DND-41 (cell line): ENCODE measurements around the gene MB.

Experiments used
- ATAC-seq: fragments of 200-7000 bp; cut with Tn5 transposase; 3 replicates; pipeline ENCODE4 v1.9.1; 2021; ENCODE audit warnings: low read depth; ENCODE audit not compliant: insufficient read depth
- DNase-seq: peaks from one replicate; pipeline ENCODE4 v3.0.0-alpha.2; 2020
- H2AFZ ChIP-seq: 2 replicates; pipeline ENCODE4 v1.6.0; 2012; ENCODE audit warnings: low read depth, low read length
- H3K27ac ChIP-seq: 2 replicates; pipeline ENCODE4 v1.5.1; 2012; ENCODE audit warnings: low read length, inconsistent platforms
- H3K27me3 ChIP-seq: fragments of 200-600 bp; sonication (generic); 2 replicates; pipeline ENCODE4 v1.6.0; 2012; ENCODE audit warnings: low read length, mild to moderate bottlenecking, inconsistent platforms; ENCODE audit not compliant: insufficient read depth, poor library complexity
- H3K36me3 ChIP-seq: 2 replicates; pipeline ENCODE4 v1.5.1; 2012; ENCODE audit warnings: low read length, inconsistent platforms; ENCODE audit not compliant: insufficient read depth
- H3K4me1 ChIP-seq: 2 replicates; pipeline ENCODE4 v1.5.1; 2012; ENCODE audit warnings: mild to moderate bottlenecking, low read length; ENCODE audit not compliant: insufficient read depth
- H3K4me2 ChIP-seq: 2 replicates; pipeline ENCODE4 v1.6.0; 2012; ENCODE audit warnings: mild to moderate bottlenecking, moderate library complexity, low read length, inconsistent platforms; ENCODE audit not compliant: insufficient read depth
- H3K4me3 ChIP-seq, 2 experiments: fragments of 200-600 bp in 1 of 2; shearing (Covaris generic) in 1 of 2; 2 replicates each; pipeline ENCODE4 v1.5.1; 2012 to 2016; ENCODE audit warnings: inconsistent platforms in 2 of 2, low read length in 2 of 2, mild to moderate bottlenecking in 2 of 2, low read depth in 1 of 2, moderate library complexity in 1 of 2
- H3K79me2 ChIP-seq: 2 replicates; pipeline ENCODE4 v1.6.0; 2012; ENCODE audit warnings: low read length, inconsistent platforms; ENCODE audit not compliant: insufficient read depth
- H3K9ac ChIP-seq: 2 replicates; pipeline ENCODE4 v1.6.0; 2012; ENCODE audit warnings: low read depth, mild to moderate bottlenecking, inconsistent platforms, low read length, moderate library complexity
- H3K9me3 ChIP-seq: 2 replicates; pipeline ENCODE4 v1.5.1; 2012; ENCODE audit warnings: low read length, moderate library complexity, mild to moderate bottlenecking, inconsistent platforms; ENCODE audit not compliant: insufficient read depth, severe bottlenecking
- H4K20me1 ChIP-seq: 2 replicates; pipeline ENCODE4 v1.6.0; 2012; ENCODE audit warnings: low read length; ENCODE audit not compliant: insufficient read depth
- CTCF ChIP-seq: IDR thresholded peaks from 2 replicates; pipeline ENCODE4 v1.5.1; 2012; ENCODE audit warnings: borderline replicate concordance, low read length, moderate library complexity, mild to moderate bottlenecking; ENCODE audit not compliant: poor library complexity, severe bottlenecking; ENCODE audit errors: extremely low read depth
- EZH2 ChIP-seq: IDR thresholded peaks from 3 replicates; pipeline ENCODE4 v1.6.1; 2012; ENCODE audit warnings: borderline replicate concordance, low read depth, mild to moderate bottlenecking, moderate library complexity, low read length, inconsistent platforms; ENCODE audit not compliant: severe bottlenecking

The MB gene

DNA sequence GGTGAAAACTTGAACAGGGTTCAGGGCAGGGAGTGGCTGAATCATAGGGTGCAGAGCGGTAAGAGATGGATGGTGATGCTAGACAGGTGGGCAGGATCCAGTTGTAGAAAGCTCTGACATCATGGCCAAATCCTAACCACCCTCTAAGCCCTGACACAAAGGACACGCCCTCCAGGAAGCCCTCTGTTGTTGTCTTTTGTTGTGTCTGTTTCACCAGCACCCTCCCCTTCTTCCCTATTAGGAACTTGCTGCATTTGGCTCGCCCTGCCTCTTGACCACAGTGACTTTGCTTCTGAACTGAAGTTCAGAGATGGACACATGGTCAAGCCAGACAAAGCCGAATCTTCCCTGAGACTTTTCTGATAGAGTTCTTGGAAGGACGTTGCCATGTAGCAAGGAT lies 16.9 kb upstream of the MB start:
- ATAC-seq (no peak; the same call in 2 of the 3 replicates), DNase-seq (no peak)
- Histone ChIP-seq H3K36me3 (no peaks in the 10 kb centered on the region), H4K20me1 (no peaks in the 10 kb centered on the region), H3K9me3 (no peaks in the 10 kb centered on the region), H3K9ac (no peak overlapping the region), H2AFZ (no peak overlapping the region), H3K79me2 (no peaks in the 10 kb centered on the region), H3K4me2 (no peak overlapping the region), H3K27ac (no peak overlapping the region), H3K27me3 (no peaks in the 10 kb centered on the region), H3K4me3 (no peak overlapping the region), H3K4me1 (no peaks in the 10 kb centered on the region)
- TF ChIP-seq EZH2, result no peak
- TF ChIP-seq CTCF, result no peak

- H3K4me3 ChIP-seq, result no peak overlapping the region
- no peak overlapping the region for H3K4me2 ChIP-seq
- H3K36me3 ChIP-seq, result no peaks in the 10 kb centered on the region
- no peaks in the 10 kb centered on the region for H3K79me2 ChIP-seq
- no peaks in the 10 kb centered on the region for H3K27me3 ChIP-seq
- no peak for DNase-seq
- no peaks in the 10 kb centered on the region for H3K9me3 ChIP-seq
- no peak overlapping the region for H2AFZ ChIP-seq
- no peak for ATAC-seq
- H3K27ac ChIP-seq, result no peak overlapping the region
- TF ChIP-seq EZH2 (no peak), CTCF (no peak)
- H3K9ac ChIP-seq, result no peak overlapping the region
- no peaks in the 10 kb centered on the region for H3K4me1 ChIP-seq
- no peaks in the 10 kb centered on the region; the same call in 1 of the 2 replicates for H4K20me1 ChIP-seq
Measured at GRCh38 chr22:35633520-35633919, 16.4 kb upstream of the MB start.

DNA sequence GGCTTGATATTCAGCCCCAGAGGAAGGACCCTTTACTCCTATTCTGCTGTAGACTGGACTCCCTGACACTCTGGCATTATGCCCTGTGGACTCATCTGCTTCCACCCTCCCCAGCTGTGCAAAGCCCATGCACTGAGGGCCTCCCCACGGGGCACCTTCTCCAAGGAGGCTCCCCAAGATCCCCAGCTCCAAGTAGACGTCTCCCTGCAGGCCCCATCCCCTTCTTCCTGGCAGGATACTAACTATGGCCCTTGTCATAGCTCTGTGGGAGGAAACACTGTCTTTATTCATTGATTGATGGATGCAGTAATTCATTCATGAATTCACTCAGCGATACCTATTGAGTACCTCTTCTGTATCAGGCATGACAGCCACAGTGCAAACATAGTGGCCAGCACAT lies 15.8 kb upstream of the MB start:
- Histone ChIP-seq H3K79me2 (no peaks in the 10 kb centered on the region), H3K4me3 (no peak overlapping the region), H4K20me1 (no peaks in the 10 kb centered on the region; the same call in 1 of the 2 replicates), H3K27me3 (no peaks in the 10 kb centered on the region), H2AFZ (no peak overlapping the region), H3K9me3 (no peaks in the 10 kb centered on the region), H3K27ac (no peak overlapping the region), H3K4me1 (no peaks in the 10 kb centered on the region), H3K4me2 (no peak overlapping the region), H3K36me3 (no peaks in the 10 kb centered on the region), H3K9ac (no peak overlapping the region)
- DNase-seq (no peak), ATAC-seq (no peak)
- TF ChIP-seq CTCF, result no peak
- no peak for TF ChIP-seq EZH2

DNA sequence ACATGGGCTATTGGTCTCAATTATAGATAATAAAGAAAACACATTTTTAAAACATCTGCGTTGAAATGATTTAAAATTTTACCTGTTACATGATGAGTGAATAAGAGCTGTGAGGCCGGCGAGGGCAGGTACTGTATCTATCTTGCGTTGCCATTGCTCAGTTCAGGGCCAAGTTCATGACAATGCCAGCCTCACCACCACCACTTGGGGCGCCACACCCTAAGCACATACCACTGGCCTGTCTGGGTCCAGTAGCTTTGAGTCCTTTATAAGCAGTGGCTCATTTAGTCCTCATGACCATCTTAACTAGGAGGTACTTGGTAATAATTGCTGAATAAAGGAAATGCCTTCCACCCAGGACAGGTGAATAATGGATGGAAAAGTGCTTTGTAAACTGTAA lies 14.5 kb upstream of the MB start:
- no peaks in the 10 kb centered on the region; the same call in 1 of the 2 replicates for H4K20me1 ChIP-seq
- H3K79me2 ChIP-seq, result no peaks in the 10 kb centered on the region
- no peak overlapping the region for H3K9ac ChIP-seq
- H3K27me3 ChIP-seq, result no peaks in the 10 kb centered on the region
- H3K9me3 ChIP-seq, result no peaks in the 10 kb centered on the region
- H3K4me3 ChIP-seq, result no peak overlapping the region
- no peaks in the 10 kb centered on the region for H3K4me1 ChIP-seq
- no peak for TF ChIP-seq EZH2
- TF ChIP-seq CTCF, result peak; percentile 60
- ATAC-seq (peak; percentile 69; the same call in 2 of the 3 replicates), DNase-seq (peak; percentile 27)
- H2AFZ ChIP-seq, result no peak overlapping the region
- H3K36me3 ChIP-seq, result no peaks in the 10 kb centered on the region
- no peak overlapping the region for H3K4me2 ChIP-seq
- no peak overlapping the region for H3K27ac ChIP-seq
